Activated CD8-positive, alpha-beta memory T cell treated with anti-CD3 and anti-CD28 coated beads for 36 hours (primary cell): ENCODE results near the gene ACAT2. TPM values are rescaled to one million over a fixed set of nuclear protein-coding genes. Genes with fewer than 3 reads are reported as not detected.
"Not testable (repeated sequence)": the region's sequence is repeated elsewhere in the genome, so short reads cannot be mapped to it uniquely, and the experiment has no call there.

ENCODE experiments used
- CTCF ChIA-PET: fragments of 350-600 bp; sonication (Branson Sonifier 250); formaldehyde crosslinking; loops from one replicate; lab custom pipeline; 2021; ENCODE audit warnings: antibody characterized with exemption; lab: Charles Lee
- POLR2A ChIA-PET: fragments of 350-600 bp; sonication (Branson Sonifier 250); formaldehyde crosslinking; loops from one replicate; lab custom pipeline; 2021; ENCODE audit warnings: antibody characterized with exemption; lab: Charles Lee
- total RNA-seq, 2 experiments: library from RNA; stranded (reverse); gene quantifications; one replicate each; pipeline ENCODE4 v1.2.3, GENCODE V29; 2021

The ACAT2 gene
- total RNA-seq, 2 experiments from 2014 or later, result 74.2 to 77.7 TPM

DNA sequence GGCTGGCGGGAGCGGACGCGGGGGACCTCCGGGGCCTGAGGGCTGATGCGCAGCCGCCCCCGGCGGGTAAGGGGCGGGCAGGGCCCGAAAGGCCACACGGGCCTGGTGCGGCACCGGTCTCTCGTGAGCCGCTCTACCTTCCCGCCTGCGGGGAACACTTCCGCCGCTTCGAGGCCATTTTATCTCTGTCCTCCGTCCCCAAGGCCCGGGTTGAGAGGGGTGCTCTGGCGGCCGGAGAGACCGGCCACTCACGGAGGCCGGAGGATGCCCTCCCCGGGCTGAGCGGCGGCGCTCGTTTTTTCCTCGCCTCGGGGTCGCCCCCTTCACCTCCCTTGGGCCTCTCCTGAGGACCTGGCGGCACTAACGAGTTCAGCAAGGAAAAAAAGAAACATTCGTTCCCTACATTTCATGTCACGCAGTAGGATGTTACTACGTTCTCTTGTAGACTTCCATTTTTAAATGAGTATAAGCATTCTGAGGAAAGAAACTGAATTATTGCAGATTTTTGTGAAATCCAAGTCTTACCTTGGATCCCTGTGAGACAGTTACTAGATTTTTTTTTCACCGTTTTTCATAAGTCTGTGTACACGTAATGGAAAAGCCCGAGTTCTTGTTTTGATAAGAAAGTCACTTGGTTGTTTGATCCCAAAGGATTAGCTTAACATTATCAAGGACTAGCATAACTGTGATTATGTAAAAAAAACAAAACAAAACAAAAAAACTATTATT lies 34.0 kb upstream of the ACAT2 start:
- POLR2A ChIA-PET, result interaction anchor here (0.6 to 2.4 kb wide), 9 partner anchors 10 to 63 kb away, joined by 3 to 20 read pairs (median 3); partner anchors contain the start of genes ACAT2, MRPL18 and TCP1
- CTCF ChIA-PET, result interaction anchor here (2.3 kb wide), 1 partner anchor 37 kb away, joined by 10 read pairs; no protein-coding TSS in a partner anchor

DNA sequence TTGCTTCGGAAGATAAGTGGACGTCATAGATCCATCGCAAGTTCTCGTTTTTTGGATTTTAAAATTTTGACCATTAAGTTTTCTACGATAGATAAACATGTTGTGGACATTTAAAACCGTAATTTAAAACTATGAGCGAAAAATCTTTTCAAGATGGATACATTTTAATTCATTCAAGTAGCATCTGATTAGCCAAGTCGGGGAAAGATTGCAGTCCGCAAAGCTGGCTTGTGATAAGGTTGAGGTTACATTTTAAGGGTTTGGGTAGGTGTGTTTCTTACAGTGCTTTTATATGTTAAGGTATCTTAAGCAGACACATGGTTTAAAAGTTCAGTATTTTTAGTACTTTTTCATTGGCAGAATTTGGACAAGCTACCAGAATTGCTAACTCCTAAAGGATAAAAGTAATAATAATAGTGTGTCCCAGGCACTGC lies 33.3 kb upstream of the ACAT2 start:
- CTCF ChIA-PET, result no interaction called here
- POLR2A ChIA-PET, result interaction anchor here (0.6 to 2.4 kb wide), 5 partner anchors 33 to 60 kb away, joined by 3 to 15 read pairs (median 3); partner anchors contain the start of genes ACAT2 and TCP1

DNA sequence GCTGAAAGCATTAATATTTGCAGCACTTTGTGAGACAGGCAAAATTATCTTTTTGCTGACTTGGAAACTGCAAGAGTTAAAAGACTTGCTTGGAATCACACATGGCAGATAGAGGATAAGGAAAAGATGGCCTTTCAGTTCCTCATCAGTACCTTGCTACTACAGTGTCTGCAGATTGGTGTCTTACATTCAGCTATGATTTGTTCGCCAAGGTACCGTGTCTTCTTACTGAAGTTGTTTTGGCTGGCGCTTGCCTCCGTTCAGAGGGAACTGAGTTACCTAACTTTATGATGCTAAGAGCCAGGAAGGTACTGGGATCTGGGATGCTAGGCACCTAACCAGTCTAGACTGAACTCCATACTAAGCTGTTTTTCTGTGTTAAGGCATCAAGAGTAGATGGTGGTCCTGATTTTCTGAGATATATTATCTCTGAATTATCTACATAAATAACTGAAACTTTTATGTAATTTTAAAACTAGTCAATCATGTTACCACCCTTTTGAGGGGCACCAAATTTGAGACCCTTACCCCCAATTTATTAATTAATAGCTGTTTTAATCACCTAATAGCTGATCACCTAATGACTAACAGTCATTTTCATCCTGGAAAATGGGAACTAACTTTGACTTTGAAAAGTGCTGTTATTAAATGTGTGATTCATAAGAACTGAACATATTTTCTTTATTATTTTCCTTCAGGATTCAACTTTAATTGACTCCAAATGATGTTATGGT lies 32.1 kb upstream of the ACAT2 start:
- POLR2A ChIA-PET, result interaction anchor here (1.2 to 2.4 kb wide), 2 partner anchors 32 to 59 kb away, joined by 4 to 15 read pairs; partner anchors contain the start of genes ACAT2 and TCP1

DNA sequence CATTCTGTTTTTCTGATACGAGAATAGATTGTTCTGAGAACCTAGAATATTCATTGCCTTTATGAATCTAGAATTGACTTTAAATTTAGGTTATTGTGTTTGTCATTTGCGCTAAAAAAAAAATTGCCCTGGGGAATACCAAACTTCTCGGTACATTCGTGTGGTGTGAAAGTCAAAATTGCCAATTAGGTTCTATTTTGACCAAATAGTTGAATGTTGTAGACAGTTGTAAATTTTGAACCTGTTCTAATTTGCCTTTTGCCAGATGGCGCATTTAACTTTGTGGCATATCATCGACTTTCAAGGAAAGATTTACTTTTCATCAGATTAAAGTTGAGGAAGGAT lies 31.5 kb upstream of the ACAT2 start:
- POLR2A ChIA-PET, result interaction anchor here (2.4 kb wide), 1 partner anchor 58 kb away, joined by 15 read pairs; the partner anchor contains the start of gene TCP1
- CTCF ChIA-PET, result interaction anchor here (0.8 to 1.2 kb wide), 2 partner anchors 7 to 39 kb away, joined by 3 read pairs; no protein-coding TSS in a partner anchor

More for the DNA sequence above, 32.1 kb upstream of the ACAT2 start:
- CTCF ChIA-PET, result interaction anchor here (0.8 to 1.2 kb wide), 2 partner anchors 8 to 38 kb away, joined by 3 read pairs; no protein-coding TSS in a partner anchor

DNA sequence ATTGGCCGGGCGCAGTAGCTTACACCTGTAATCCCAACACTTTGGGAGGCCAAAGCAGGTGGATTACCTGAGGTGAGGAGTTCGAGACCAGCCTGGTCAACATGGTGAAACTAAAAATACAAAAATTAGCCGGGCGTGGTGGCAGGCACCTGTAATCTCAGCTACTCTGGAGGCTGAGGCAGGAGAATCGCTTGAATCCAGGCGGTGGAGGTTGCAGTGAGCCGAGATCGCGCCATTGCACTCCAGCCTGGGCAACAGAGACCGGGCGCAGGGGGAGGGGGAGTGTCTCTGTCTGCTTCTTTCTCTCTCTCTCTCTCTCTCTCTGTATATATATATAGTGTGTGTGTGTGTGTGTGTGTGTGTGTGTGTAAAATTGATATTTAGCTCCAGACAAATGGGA lies 29.3 kb upstream of the ACAT2 start:
- ChIA-PET CTCF (interaction anchor here (0.8 to 1.6 kb wide), 2 partner anchors 12 to 41 kb away, joined by 3 to 4 read pairs; no protein-coding TSS in a partner anchor), POLR2A (interaction anchor here (0.5 kb wide), 1 partner anchor 56 kb away, joined by 3 read pairs; no protein-coding TSS in a partner anchor)

DNA sequence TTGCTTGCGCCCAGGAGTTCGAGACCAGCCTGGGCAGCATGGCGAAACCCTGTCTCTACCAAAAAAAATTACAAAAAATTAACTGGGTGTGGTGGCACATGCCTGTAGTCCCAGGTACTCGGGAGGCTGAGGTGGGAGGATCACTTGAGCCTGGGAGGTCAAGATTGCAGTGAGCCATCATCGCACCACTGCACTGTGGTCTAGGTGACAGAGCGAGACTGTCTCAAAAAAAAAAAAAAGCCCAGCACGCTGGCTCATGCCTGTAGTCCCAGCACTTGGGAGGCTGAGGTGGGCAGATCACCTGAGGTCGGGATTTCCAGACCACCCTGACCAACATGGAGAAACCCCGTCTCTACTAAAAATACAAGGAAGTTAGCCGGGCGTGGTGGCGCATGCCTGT lies 28.4 kb upstream of the ACAT2 start:
- POLR2A ChIA-PET, result interaction anchor here (0.7 to 2.0 kb wide), 2 partner anchors 42 to 56 kb away, joined by 4 to 6 read pairs; partner anchors contain the start of gene TCP1

DNA sequence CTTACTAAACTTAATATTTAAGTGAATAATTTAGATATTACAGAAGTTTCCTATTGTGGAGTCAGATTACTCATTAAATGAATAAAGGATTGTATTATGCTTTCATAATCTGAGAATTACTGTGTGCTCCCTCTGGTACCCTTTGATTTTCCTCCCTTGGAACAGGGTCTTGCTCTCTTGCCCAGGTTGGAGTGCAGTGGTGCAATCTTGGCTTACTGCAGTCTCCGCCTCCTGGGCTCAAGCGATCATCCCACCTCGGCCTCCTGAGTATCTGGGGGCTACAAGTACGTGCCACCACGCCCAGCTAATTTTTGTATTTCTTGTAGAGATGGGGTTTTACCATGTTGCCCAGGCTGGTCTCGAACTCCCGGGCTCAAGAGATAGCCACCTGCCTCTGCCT lies 24.9 kb upstream of the ACAT2 start:
- ChIA-PET POLR2A (no interaction called here), CTCF (no interaction called here)

More for the DNA sequence above, 28.4 kb upstream of the ACAT2 start:
- CTCF ChIA-PET, result interaction anchor here (1.6 kb wide), 1 partner anchor 13 kb away, joined by 3 read pairs; no protein-coding TSS in a partner anchor

DNA sequence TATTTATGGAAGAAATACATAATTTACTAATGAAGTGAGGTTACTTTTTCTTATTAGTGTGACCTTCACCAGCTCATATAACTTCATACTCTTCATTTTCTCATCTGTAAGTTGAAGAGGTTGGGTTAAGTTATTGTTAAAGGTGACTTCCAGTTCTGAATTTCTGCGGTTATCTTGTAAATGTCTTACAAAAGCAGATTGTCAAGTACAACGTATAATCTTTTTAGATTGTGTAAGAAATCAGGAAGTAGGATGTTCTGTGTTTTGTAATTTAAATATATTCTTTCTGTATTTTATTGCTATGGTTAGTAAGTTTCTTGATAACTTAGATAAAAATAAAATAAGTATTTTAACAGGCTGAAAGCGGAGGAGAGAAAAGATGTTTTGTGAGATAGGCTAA lies 22.5 kb upstream of the ACAT2 start:
- CTCF ChIA-PET, result no interaction called here
- POLR2A ChIA-PET, result interaction anchor here (0.6 kb wide), 1 partner anchor 13 kb away, joined by 4 read pairs; no protein-coding TSS in a partner anchor

DNA sequence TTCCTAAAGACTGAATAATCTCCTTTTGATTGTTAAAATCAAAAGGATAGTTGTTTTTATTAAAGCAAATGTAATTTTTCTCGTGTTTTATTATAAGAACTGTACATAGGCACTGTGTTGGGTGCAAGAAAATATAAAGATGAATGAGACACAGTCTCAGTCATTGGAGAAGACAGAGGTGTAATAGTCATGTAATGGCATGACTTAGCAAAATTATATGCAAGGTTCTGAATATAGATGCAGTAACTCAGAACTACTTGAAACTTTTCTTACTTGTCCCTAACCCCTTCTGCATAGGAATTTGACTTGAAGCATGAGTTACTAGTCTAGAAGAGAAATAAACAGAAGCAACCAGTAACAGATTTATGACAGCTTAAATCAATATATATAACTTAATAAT lies 19.7 kb upstream of the ACAT2 start:
- POLR2A ChIA-PET, result no interaction called here
- CTCF ChIA-PET, result no interaction called here

DNA sequence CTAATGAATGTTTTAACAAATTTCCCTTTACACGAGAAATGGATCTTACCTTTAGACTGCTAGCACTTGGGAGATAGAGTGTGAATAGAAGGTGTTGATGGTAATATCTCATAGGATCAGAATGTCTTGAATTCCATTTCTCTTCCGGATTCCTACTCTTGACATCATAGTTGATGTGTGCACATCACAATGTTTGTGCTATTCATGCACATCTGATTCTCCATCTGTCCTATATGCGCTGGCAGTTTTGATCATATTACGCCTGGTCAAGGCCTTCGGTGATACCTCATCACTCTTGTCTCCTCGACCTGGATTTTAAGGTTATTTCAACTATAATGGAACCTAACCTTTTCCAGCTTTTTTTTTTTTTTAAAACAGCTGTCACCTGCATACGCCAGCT lies 16.8 kb upstream of the ACAT2 start:
- ChIA-PET CTCF (no interaction called here), POLR2A (no interaction called here)

DNA sequence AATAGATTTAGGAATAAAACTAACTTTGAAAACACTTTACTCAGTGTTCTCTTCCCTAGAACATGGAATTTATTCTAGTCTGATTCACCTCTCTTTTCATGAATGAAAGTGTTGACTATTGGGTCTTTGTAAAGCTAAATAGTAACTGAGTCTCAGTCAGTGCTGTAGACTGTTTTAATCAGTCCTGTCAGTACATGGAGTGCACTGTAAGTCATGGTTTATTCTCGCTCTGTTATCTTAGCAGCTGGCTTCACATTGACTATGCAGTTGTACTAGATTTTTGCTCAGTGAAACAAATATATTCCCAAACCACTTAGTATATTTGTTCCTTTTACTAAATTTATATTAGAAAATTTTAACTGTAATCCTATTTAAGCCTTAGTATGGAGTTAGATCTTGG lies 15.1 kb upstream of the ACAT2 start:
- POLR2A ChIA-PET, result no interaction called here
- CTCF ChIA-PET, result no interaction called here

DNA sequence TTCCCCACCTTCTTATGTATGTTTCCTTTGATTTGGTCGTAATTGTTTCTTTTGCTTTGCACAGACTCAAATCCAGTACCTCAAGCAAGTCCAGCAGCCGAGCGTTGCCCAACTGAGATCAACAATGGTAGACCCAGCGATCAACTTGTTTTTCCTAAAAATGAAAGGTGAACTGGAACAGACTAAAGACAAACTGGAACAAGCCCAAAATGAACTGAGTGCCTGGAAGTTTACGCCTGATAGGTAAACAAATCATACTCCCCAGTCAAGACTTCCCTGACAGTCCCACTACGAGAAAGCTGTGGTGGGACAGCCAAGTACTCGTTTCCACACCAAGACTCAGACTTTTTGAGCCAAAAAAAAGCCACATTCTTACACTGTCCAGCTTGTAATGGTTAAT lies 13.7 kb upstream of the ACAT2 start:
- CTCF ChIA-PET, POLR2A ChIA-PET: not testable (repeated sequence)

DNA sequence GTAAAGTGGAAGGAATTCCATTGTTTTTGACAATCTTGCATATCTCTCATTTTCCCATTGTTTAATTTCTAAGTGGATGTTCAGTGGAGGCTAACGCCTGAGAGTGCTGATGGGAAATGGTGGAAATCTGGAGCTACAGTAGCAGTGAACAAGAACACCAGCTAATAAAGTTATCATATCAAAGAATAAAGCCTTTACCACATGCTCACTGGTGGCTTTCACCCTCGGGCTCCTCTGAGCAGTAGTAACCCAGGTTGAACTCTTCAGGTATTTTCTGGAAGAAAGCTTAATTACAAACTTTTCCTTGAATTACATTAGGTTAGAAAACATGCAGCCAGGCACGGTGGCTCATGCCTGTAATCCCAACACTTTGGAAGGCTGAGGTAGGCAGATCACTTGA lies 10.4 kb upstream of the ACAT2 start:
- POLR2A ChIA-PET, result no interaction called here
- CTCF ChIA-PET, result interaction anchor here (1.3 kb wide), 1 partner anchor 10 kb away, joined by 4 read pairs; the partner anchor contains the start of gene ACAT2

DNA sequence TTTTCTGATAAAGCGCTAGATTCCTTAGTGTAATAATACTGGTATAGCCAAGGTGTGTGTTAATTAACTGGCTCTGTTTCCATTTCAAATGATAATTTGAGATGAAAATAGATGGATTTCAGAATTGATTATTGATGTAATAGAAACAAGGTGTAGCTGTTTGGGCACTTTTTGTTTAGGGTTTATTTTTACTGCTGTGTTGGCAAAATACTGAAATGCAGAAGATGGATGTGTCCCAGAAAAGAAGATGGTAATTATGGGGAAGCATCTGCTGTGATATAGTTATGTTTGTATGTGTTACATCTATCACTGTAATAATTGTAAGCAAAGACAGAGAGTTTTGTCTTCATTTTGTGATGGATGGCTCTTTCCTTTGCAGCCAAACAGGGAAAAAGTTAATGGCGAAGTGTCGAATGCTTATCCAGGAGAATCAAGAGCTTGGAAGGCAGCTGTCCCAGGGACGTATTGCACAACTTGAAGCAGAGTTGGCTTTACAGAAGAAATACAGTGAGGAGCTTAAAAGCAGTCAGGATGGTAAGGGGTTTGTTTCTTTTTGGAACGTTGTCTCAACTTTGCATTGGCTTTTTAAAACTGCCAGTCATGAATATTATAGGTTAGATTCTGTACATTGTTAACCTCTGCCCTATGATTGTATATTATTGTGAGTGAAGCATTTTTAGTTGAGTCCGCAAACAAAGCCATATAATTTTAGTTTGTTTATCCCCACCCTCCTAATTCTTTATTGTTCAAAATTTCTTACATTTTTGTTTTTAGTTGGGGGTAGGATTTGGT lies 8.6 kb upstream of the ACAT2 start:
- ChIA-PET CTCF (no interaction called here), POLR2A (no interaction called here)

DNA sequence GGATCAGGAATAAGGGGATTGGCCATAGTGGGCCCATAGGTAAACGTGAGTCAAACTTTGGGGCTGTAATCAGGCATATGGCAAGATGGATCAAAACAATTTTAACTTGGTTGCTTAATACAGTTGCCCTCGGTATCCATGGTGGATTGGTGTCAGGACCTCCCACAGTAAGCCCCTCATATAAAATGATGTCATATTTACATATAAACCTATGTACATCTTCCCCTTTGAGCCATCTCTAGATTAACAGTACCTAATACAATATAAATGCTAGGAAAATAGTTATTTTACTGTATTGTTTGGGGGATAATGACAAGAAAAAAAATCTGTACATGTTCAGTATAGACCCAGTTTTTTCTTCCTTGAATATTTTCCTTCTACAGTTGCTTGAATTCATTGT lies 7.4 kb upstream of the ACAT2 start:
- POLR2A ChIA-PET, result no interaction called here
- CTCF ChIA-PET, result no interaction called here

DNA sequence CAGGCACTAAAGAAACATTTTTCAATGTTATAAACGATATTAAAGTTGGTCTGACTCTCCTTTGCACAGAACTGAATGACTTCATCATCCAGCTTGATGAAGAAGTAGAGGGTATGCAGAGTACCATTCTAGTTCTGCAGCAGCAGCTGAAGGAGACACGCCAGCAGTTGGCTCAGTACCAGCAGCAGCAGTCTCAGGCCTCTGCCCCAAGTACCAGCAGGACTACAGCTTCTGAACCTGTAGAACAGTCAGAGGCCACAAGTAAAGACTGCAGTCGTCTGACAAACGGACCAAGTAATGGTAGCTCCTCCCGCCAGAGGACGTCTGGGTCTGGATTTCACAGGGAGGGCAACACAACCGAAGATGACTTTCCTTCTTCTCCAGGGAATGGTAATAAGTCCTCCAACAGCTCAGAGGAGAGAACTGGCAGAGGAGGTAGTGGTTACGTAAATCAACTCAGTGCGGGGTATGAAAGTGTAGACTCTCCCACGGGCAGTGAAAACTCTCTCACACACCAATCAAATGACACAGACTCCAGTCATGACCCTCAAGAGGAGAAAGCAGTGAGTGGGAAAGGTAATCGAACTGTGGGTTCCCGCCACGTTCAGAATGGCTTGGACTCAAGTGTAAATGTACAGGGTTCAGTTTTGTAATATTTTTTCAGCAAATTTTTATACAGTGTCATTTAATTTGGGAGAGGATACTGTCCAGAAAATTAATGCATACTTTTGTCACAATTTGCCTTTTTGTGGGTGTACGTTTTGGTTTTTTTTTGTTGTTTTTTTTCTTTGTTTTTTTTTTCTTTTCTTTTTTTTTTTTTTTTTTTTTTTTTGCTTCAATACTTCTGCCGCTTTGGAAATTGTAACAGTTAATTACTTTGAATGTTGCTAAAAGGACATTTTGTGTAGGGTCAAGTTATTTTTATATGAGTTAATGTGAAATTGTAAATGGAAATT lies 6.6 kb upstream of the ACAT2 start:
- ChIA-PET CTCF (no interaction called here), POLR2A (no interaction called here)

DNA sequence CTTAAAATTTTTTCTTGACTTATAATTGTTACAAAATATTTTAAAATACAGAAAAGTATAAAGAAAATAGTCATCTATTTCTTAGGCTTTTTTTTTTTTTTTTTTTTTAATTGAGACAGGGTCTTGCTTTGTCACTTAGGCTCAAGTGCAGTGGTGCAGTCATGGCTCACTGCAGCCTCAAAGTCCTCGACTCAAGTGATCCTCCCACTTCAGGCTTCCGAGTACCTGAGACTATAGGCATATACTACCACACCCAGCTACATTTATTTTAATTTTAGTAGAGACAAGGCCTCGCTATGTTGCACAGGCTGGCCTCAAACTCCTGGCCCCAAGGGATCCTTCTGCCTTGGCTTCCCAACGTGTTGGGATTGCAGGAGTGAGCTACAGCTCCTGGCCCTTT lies 5.3 kb upstream of the ACAT2 start:
- POLR2A ChIA-PET, result no interaction called here

More for the DNA sequence above, 5.3 kb upstream of the ACAT2 start:
- CTCF ChIA-PET, result interaction anchor here (0.7 to 1.0 kb wide), 3 partner anchors 13 to 107 kb away, joined by 3 read pairs; no protein-coding TSS in a partner anchor
